HEK293 (cell line): ENCODE results near the gene CSNK1G2.

Experiments used
- CTCF ChIA-PET: fragments of 350-600 bp; formaldehyde crosslinking; extraction: SDS; loops from one replicate; lab custom pipeline; 2021; ENCODE audit warnings: antibody characterized with exemption; lab: Yijun Ruan, JAX
- POLR2A ChIA-PET: fragments of 300-600 bp; formaldehyde crosslinking; extraction: SDS; loops from one replicate; lab custom pipeline; 2020; ENCODE audit warnings: antibody characterized with exemption, inconsistent platforms; lab: Yijun Ruan, JAX
- H3K27ac ChIP-seq: fragments of 200-500 bp; sonication (Bioruptor generic); 2 replicates; pipeline ENCODE4 v1.5.1; 2014; ENCODE audit warnings: low read depth, low read length, control low read depth, inconsistent platforms; ENCODE audit errors: extremely low read depth
- H3K36me3 ChIP-seq, 2 experiments: fragments of 200-500 bp in 1 of 2; sonication (Bioruptor generic) in 1 of 2; 1 replicate in 1 of 2; 2 replicates in 1 of 2; pipeline ENCODE4 v1.5.1; 2014 to 2017; ENCODE audit warnings: inconsistent platforms in 2 of 2, low read length in 2 of 2; ENCODE audit not compliant: control insufficient read depth in 2 of 2, insufficient read depth in 1 of 2
- H3K4me1 ChIP-seq: fragments of 200-500 bp; sonication (Bioruptor generic); 2 replicates; pipeline ENCODE4 v1.5.1; 2014; ENCODE audit warnings: mild to moderate bottlenecking, low read length, inconsistent platforms; ENCODE audit not compliant: control insufficient read depth, insufficient read depth
- H3K4me3 ChIP-seq: 2 replicates; pipeline ENCODE4 v1.5.1; 2011; ENCODE audit warnings: low read depth, mild to moderate bottlenecking, control low read depth, low read length, moderate library complexity
- H3K9me3 ChIP-seq: fragments of 200-500 bp; sonication (Bioruptor generic); 2 replicates; pipeline ENCODE4 v1.5.1; 2014; ENCODE audit warnings: low read depth, low read length, inconsistent platforms; ENCODE audit not compliant: control insufficient read depth, insufficient read depth
- ZBTB48 ChIP-seq: fragments of 450-650 bp; formaldehyde crosslinking; IDR thresholded peaks from 2 replicates; pipeline ENCODE4 v1.5.1; 2016; ENCODE audit warnings: missing biosample characterization, missing genetic modification characterization
- ZFP69B ChIP-seq: fragments of 450-650 bp; formaldehyde crosslinking; IDR thresholded peaks from 2 replicates; pipeline ENCODE4 v1.5.1; 2016; ENCODE audit warnings: missing biosample characterization, missing genetic modification characterization
- ZNF121 ChIP-seq: fragments of 450-650 bp; formaldehyde crosslinking; IDR thresholded peaks from 2 replicates; pipeline ENCODE4 v1.5.1; 2016; ENCODE audit warnings: missing biosample characterization, missing genetic modification characterization
- ZNF175 ChIP-seq: fragments of 450-650 bp; formaldehyde crosslinking; IDR thresholded peaks from 2 replicates; pipeline ENCODE4 v1.5.1; 2016; ENCODE audit warnings: missing biosample characterization, missing genetic modification characterization
- ZNF600 ChIP-seq: fragments of 450-650 bp; formaldehyde crosslinking; IDR thresholded peaks from 2 replicates; pipeline ENCODE4 v1.5.1; 2016; ENCODE audit warnings: missing biosample characterization, missing genetic modification characterization
- ZNF624 ChIP-seq: fragments of 450-650 bp; formaldehyde crosslinking; IDR thresholded peaks from 2 replicates; pipeline ENCODE4 v1.5.1; 2017; ENCODE audit warnings: missing biosample characterization, missing genetic modification characterization
- ZNF629 ChIP-seq: fragments of 450-650 bp; formaldehyde crosslinking; IDR thresholded peaks from 2 replicates; pipeline ENCODE4 v1.5.1; 2017; ENCODE audit warnings: missing biosample characterization, missing genetic modification characterization
- TF ChIP-seq, protein P1 (sequence below): fragments of 450-650 bp; formaldehyde crosslinking; IDR thresholded peaks from 2 replicates; pipeline ENCODE4 v1.5.1; 2016; ENCODE audit warnings: missing biosample characterization, missing genetic modification characterization
- TF ChIP-seq, protein P2 (sequence below): fragments of 450-650 bp; formaldehyde crosslinking; IDR thresholded peaks from 2 replicates; pipeline ENCODE4 v1.5.1; 2017; ENCODE audit warnings: missing biosample characterization, mild to moderate bottlenecking, missing genetic modification characterization, moderate library complexity
- TF ChIP-seq, protein P3 (sequence below): fragments of 450-650 bp; formaldehyde crosslinking; IDR thresholded peaks from 2 replicates; pipeline ENCODE4 v1.5.1; 2016; ENCODE audit warnings: missing biosample characterization, missing genetic modification characterization
- TF ChIP-seq, protein P4 (sequence below): fragments of 450-650 bp; formaldehyde crosslinking; IDR thresholded peaks from 2 replicates; pipeline ENCODE4 v1.5.1; 2016; ENCODE audit warnings: missing biosample characterization, missing genetic modification characterization

The CSNK1G2 gene

DNA sequence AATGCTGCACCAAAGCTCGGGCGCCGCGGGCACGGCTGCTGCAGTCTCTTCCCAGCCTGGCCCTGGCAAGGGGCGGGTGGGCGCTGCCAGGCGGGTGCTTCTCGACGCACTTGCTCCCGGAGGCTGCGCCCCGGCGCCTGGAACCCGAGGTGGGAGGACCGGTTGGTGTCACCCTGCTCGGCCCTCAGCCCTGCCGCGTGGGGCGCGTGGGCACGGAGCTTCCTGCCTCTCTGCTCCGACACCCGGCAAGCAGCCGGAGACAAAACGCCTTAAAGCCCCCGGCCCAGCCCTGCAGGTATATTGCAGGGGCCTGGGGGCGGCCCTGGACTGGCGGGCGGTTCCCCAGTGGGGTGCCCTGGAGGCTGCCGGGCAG, 39.8 kb downstream of the CSNK1G2 start:
- Histone ChIP-seq H3K4me3 (no peak overlapping the region), H3K4me1 (no peaks in the 10 kb centered on the region), H3K9me3 (no peaks in the 10 kb centered on the region), H3K36me3 (peaks cover 12 to 57% of the 10 kb centered on the region in 2 experiments; a peak in 2 of 3 replicates), H3K27ac (no peak overlapping the region)
- ChIA-PET POLR2A (interaction anchor here (0.6 kb wide), 1 partner anchor 17 kb away, joined by 4 read pairs; no protein-coding TSS in a partner anchor), CTCF (no interaction called here)
- no peak for TF ChIP-seq ZNF624 (tag by site-specific recombination)
- TF ChIP-seq, protein P1, sequence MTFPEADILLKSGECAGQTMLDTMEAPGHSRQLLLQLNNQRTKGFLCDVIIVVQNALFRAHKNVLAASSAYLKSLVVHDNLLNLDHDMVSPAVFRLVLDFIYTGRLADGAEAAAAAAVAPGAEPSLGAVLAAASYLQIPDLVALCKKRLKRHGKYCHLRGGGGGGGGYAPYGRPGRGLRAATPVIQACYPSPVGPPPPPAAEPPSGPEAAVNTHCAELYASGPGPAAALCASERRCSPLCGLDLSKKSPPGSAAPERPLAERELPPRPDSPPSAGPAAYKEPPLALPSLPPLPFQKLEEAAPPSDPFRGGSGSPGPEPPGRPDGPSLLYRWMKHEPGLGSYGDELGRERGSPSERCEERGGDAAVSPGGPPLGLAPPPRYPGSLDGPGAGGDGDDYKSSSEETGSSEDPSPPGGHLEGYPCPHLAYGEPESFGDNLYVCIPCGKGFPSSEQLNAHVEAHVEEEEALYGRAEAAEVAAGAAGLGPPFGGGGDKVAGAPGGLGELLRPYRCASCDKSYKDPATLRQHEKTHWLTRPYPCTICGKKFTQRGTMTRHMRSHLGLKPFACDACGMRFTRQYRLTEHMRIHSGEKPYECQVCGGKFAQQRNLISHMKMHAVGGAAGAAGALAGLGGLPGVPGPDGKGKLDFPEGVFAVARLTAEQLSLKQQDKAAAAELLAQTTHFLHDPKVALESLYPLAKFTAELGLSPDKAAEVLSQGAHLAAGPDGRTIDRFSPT (tag by site-specific recombination), result peak; percentile 24; the same call in 1 of the 2 replicates

DNA sequence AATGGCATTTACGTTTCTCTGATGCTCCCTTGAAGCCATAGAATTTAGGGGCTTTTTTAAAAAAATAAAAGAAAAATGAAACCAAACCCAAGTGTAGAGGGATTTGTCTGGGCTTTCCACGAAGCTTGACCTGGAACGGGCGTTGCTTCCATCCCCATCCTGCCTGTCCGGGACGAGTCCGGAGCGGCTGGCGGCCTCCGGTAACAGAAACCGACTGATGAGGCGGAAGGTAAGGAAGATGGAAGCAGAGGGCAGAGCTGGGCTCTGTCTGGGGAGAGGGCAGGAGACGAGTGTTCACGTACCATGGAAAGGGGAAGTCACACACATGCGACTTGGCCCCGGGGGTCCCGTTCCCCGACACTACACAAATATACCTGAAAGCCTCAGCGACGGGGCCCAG, 40.3 kb downstream of the CSNK1G2 start:
- Histone ChIP-seq H3K4me1 (no peaks in the 10 kb centered on the region), H3K27ac (no peak overlapping the region), H3K36me3 (peaks cover 12 to 57% of the 10 kb centered on the region in 2 experiments; a peak in 2 of 3 replicates), H3K4me3 (no peak overlapping the region), H3K9me3 (no peaks in the 10 kb centered on the region)
- POLR2A ChIA-PET, result no interaction called here
- TF ChIP-seq ZNF629 (tag by site-specific recombination) (no peak), ZNF600 (peak; percentile 72)
- CTCF ChIA-PET, result no interaction called here

DNA sequence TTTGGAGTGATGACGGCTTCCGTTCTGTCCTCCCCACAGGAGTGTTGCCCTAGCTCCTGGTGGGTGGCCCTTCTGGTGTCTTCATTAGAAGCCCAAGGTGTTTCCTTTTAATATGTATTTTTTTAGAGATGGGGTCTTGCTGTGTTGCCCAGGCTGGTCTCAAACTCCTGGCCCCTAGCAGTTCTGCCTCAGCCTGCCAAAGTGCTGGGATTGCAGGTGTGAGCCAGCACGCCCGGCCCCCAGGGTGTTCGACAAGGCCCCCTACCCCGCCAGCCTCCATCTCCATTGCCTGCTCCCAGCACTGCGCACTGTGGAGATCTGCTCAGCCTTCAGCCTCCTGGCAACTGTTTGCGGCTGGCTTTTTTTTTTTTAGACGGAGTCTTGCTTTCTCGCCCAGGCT, 43.4 kb downstream of the CSNK1G2 start:
- no peak overlapping the region for H3K4me3 ChIP-seq
- peaks cover 21 to 71% of the 10 kb centered on the region in 2 experiments; a peak in 2 of 3 replicates for H3K36me3 ChIP-seq
- H3K4me1 ChIP-seq, result no peaks in the 10 kb centered on the region
- TF ChIP-seq ZNF600 (peak; percentile 80; the same call in 1 of the 2 replicates), ZNF175 (tag by site-specific recombination) (no peak), ZNF121 (tag by site-specific recombination) (peak; percentile 98)
- ChIA-PET POLR2A (no interaction called here), CTCF (no interaction called here)
- H3K27ac ChIP-seq, result no peak overlapping the region
- H3K9me3 ChIP-seq, result no peaks in the 10 kb centered on the region

DNA sequence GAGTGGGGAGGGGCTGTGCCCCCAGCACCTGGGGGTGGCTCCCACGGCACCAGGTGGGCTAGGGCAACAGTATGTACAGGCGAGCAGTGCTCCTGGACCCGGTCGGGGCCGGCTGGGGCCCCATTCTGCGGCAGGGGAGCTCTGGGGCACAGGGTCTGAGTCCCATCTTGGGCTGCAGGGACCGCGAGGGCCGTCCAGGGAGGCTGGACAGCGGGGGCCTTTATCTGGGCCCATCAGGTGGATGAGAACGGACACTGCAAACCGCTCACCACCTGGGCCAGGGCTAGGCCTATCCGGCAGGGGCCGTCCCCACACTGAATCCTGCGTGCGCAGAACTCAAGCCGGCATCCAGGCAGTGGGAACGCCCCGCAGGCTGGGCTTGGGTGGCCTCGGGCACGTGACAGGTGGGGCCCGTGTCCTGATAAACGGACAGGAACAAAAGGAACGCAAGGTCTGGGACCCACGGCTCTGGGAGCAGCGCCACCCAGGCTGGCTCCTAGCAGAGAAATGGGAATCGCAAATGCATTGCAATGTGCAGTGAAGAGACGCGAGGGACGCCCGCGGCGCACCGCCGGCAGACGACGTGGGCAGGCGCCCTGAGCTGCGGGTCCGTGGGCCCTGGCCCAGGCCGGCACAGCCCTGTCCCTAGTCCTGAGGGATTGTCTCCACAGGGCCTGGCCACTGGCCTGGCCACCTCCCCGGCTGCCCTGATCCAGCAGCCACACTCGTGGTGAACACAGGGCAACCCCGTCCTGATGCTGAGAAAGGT, 44.8 kb downstream of the CSNK1G2 start:
- peaks cover 21 to 72% of the 10 kb centered on the region in 2 experiments; a peak in 2 of 3 replicates for H3K36me3 ChIP-seq

More for the DNA sequence above, 44.8 kb downstream of the CSNK1G2 start:
- ChIA-PET CTCF (no interaction called here), POLR2A (no interaction called here)
- Histone ChIP-seq H3K27ac (no peak overlapping the region), H3K9me3 (no peaks in the 10 kb centered on the region), H3K4me1 (no peaks in the 10 kb centered on the region), H3K4me3 (no peak overlapping the region)
- TF ChIP-seq, protein P2, sequence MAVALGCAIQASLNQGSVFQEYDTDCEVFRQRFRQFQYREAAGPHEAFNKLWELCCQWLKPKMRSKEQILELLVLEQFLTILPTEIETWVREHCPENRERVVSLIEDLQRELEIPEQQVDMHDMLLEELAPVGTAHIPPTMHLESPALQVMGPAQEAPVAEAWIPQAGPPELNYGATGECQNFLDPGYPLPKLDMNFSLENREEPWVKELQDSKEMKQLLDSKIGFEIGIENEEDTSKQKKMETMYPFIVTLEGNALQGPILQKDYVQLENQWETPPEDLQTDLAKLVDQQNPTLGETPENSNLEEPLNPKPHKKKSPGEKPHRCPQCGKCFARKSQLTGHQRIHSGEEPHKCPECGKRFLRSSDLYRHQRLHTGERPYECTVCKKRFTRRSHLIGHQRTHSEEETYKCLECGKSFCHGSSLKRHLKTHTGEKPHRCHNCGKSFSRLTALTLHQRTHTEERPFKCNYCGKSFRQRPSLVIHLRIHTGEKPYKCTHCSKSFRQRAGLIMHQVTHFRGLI (tag by site-specific recombination), result peak; percentile 80
- TF ChIP-seq ZFP69B (tag by site-specific recombination) (peak; percentile 77; the same call in 1 of the 2 replicates), ZBTB48 (tag by site-specific recombination) (no peak)
- TF ChIP-seq, protein P3, sequence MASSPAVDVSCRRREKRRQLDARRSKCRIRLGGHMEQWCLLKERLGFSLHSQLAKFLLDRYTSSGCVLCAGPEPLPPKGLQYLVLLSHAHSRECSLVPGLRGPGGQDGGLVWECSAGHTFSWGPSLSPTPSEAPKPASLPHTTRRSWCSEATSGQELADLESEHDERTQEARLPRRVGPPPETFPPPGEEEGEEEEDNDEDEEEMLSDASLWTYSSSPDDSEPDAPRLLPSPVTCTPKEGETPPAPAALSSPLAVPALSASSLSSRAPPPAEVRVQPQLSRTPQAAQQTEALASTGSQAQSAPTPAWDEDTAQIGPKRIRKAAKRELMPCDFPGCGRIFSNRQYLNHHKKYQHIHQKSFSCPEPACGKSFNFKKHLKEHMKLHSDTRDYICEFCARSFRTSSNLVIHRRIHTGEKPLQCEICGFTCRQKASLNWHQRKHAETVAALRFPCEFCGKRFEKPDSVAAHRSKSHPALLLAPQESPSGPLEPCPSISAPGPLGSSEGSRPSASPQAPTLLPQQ, result peak; percentile 70
- TF ChIP-seq, protein P4, sequence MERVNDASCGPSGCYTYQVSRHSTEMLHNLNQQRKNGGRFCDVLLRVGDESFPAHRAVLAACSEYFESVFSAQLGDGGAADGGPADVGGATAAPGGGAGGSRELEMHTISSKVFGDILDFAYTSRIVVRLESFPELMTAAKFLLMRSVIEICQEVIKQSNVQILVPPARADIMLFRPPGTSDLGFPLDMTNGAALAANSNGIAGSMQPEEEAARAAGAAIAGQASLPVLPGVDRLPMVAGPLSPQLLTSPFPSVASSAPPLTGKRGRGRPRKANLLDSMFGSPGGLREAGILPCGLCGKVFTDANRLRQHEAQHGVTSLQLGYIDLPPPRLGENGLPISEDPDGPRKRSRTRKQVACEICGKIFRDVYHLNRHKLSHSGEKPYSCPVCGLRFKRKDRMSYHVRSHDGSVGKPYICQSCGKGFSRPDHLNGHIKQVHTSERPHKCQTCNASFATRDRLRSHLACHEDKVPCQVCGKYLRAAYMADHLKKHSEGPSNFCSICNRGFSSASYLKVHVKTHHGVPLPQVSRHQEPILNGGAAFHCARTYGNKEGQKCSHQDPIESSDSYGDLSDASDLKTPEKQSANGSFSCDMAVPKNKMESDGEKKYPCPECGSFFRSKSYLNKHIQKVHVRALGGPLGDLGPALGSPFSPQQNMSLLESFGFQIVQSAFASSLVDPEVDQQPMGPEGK (tag by site-specific recombination), result 0 out of 2 replicates have a peak, but pooled peaks have one; percentile 40
